ENCODE results near the gene DOCK2.

- TF ChIP-seq EP300 (IDR thresholded peaks at IDR 0.05) (no peak), CTCF (IDR thresholded peaks at IDR 0.05) (no peak), POLR2A (IDR thresholded peaks at IDR 0.05) (no peak)
Observed at GRCh38 chr5:170092455-170093101, 455.5 kb downstream of the DOCK2 start.
